HEK293T (cell line): ENCODE data around the gene FAM111A.

Experiments used
- FOXA1 ChIP-seq: fragments of 450-650 bp; IDR thresholded peaks from 2 replicates; pipeline ENCODE4 v1.6.1; 2016; ENCODE audit warnings: mild to moderate bottlenecking
- NFRKB ChIP-seq: fragments of 450-650 bp; IDR thresholded peaks from 2 replicates; pipeline ENCODE4 v1.6.1; 2016; ENCODE audit warnings: mild to moderate bottlenecking, moderate library complexity
- SP1 ChIP-seq: fragments of 450-650 bp; IDR thresholded peaks from 2 replicates; pipeline ENCODE4 v1.6.1; 2017
- TARDBP ChIP-seq: fragments of 450-650 bp; IDR thresholded peaks from 2 replicates; pipeline ENCODE4 v1.6.1; 2016

- TF ChIP-seq TARDBP (no peak), SP1 (no peak), FOXA1 (no peak), NFRKB (no peak)
These were observed 32.0 kb downstream of the FAM111A start for GRCh38 chr11:59174664-59175033.
